Renal cortical epithelial cell (primary cell): ENCODE results near the gene FYCO1. TPM values are rescaled to one million over a fixed set of nuclear protein-coding genes. Genes with fewer than 3 reads are reported as not detected.

Experiments used
- DNase-seq: peaks from one replicate; pipeline ENCODE4 v3.0.0-alpha.2; 2011; ENCODE audit warnings: low read depth
- total RNA-seq: library from RNA; depleted of rRNA; stranded (reverse); fragments of >200 nt; gene quantifications from 2 replicates; pipeline ENCODE4 v1.2.3, GENCODE V29; 2014

The FYCO1 gene
- total RNA-seq, 1 donor from 2014 or later: 46.2 TPM

- no peak for DNase-seq
Measured at GRCh38 chr3:45965253-45965652, 30.4 kb downstream of the FYCO1 start.

- no peak for DNase-seq
Measured at GRCh38 chr3:45964139-45964538, 31.5 kb downstream of the FYCO1 start.

DNA sequence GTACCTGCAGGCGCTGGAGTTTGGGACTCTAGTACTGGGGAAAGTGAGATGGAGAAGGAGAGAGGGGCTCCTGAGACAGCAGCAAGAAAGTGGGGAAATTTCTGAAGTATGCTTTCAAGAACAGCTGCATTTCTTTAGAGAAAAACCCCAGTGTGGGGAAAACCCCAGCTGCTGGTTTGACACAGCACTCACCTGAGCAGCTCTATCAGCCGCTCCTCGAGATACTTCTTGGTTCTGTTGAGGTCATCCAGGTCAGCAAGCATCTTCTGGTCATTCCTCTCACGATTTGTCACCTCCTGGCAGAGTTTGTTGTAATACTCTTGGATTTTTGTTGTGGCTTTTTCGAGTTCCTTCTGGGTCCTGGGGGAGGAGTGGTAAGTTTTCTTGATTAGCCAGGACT is 33.6 kb downstream of the FYCO1 start:
- no peak for DNase-seq

DNA sequence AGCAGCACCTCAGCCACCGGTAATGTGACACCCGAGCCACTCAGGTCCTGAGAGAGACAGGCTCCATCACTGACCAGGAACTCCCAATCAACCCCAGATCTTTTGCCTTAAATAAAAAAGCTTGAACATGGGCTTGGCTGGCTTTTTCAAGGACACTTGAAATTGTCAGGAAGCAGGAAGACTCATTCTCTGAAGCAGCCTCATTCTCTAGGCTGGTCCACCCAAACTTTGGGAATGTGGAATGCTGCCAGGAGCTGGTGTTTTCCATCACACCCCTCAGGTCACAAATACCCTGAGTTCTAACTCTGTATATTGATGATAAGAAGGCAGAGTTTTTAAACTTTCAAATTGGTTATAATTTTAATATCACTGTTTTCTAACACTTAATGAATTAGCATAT is 35.3 kb downstream of the FYCO1 start:
- no peak for DNase-seq

- no peak for DNase-seq
Measured at GRCh38 chr3:45959201-45959600, 36.4 kb downstream of the FYCO1 start.

GRCh38 chr3:45958321-45958791 is 37.3 kb downstream of the FYCO1 start:
- no peak for DNase-seq

DNA sequence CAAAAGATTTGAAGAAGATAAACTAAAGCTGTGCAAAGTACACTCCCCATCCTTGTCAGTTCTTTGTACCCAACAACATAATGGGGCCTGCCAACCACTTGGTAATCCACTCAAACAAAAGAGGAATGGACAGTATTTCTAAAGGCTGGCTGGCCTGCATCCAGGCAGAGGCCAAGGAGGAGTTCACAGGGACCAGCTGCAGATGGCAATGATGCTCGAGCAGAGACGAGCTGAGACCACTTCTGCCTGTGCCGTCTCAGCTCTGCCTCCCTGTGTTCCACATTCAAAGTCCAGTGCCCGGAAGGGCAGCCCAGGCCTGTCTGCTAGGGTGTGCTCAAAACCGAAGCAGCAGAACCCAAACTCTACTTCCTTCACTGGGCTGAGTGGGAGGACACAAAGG is 38.0 kb downstream of the FYCO1 start:
- DNase-seq: no peak

GRCh38 chr3:45955706-45956105 is 39.9 kb downstream of the FYCO1 start:
- no peak for DNase-seq

DNA sequence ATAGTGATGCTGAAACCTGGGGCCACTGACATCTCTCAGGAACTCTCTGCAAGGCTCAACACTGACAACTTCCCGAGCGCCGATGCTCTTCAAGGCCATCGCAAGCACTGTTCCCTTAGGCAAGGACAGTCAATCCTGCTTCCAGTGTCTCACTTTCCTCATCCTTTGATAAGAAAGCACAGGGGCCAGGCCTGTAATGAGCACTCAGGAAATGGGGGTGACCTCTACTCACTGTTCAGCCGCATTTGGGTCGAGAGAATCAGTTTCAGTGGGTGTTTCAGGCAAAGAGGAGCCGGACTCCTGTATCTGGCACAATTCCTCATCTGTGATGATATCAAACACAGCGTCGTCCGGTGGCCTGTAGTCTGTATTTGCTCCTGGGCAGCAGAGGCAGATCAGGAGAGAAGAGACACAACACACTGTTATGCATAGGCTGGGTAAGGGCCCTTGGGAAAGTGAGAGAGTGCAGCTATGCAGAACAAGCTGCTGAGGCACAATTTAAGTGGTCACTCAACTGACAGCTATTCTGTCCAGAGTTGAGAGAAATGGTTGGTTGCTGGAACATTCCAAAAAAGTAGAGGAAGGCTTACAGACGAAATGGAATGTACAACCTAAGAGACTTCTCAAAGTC is 40.5 kb downstream of the FYCO1 start:
- DNase-seq: no peak

DNA sequence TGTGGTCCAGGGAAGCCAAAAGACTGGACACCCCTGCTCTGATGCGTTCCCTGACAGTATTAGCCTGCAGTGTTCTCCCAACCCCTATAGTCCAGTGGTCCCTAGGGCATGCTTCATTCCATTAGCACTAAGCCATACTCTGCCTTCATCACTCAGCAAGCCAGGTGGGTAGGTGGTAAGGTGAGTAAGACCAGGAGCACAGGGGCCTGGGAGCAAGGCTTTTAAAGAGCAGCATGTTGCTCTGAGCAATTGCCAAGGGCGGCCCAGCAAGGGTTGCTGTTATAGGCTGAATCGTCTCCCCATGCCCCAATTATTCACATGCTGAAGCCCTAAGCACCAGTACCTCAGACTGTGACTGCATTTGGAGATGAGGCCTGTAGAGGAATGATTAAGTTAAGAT is 41.3 kb downstream of the FYCO1 start:
- no peak for DNase-seq

DNA sequence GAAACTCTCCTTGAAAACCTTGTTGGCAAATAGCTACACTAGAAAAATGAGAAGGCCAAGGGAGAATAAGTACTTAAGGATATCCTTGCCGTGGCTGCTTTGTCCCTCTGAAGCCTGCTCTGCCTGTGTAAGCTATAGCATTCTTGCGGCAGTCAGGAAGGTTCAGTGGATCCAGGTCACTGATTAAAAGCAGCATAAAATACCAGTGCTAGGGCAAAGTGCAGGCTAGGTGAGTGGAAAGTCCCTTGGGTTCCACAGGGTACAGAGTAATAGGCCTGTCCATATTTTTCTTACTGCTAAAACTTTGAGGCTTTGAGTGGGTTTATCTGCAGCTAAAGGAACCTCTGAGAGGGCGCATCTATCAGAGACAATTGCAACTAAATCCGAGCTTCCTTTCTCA is 42.1 kb downstream of the FYCO1 start:
- peak; percentile 75 for DNase-seq

- DNase-seq: peak; percentile 63
Measured at GRCh38 chr3:45952456-45952855, 43.2 kb downstream of the FYCO1 start.

GRCh38 chr3:45951946-45952345 is 43.7 kb downstream of the FYCO1 start:
- DNase-seq: no peak

GRCh38 chr3:45950686-45951600 is 44.7 kb downstream of the FYCO1 start:
- no peak for DNase-seq

DNA sequence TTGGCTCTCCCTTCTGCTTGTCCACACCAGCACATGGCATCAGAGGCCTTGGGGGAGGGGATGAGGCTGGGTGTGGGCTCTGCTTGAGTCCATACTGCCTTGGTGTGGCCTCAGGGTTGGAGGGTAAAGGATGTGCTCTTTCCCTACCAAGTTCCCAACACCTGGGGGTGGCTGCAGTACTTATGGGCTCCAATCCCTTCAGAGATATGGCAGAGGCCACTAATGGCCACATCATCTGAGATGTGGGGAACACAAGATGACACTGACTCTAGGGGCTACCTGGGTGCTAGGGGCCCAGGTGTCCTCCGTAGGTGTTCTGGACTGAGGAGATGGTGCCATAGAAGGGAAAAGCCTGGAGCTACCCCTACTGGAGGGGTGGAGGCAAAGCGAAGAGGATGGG is 45.5 kb downstream of the FYCO1 start:
- DNase-seq: no peak

GRCh38 chr3:45949432-45949831 is 46.2 kb downstream of the FYCO1 start:
- no peak for DNase-seq

DNA sequence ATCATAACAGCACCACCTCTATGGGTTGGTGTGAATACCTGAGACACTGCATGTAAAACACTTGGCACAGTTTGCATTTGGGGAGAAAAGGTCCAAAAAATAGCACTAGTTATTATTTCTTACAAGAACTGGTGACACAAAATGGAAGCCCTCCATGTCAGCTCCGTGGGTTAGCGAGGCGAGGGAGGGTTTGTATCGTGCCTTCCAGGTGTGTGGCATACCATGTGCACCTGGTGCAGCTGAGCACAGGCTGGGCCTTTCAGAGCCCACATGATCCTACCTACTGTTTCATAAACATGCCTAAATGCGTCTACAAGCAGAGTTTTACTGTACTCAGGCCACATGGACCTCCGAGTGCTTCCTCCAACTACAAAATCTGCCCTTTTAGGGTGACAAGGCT is 46.7 kb downstream of the FYCO1 start:
- DNase-seq: no peak

DNA sequence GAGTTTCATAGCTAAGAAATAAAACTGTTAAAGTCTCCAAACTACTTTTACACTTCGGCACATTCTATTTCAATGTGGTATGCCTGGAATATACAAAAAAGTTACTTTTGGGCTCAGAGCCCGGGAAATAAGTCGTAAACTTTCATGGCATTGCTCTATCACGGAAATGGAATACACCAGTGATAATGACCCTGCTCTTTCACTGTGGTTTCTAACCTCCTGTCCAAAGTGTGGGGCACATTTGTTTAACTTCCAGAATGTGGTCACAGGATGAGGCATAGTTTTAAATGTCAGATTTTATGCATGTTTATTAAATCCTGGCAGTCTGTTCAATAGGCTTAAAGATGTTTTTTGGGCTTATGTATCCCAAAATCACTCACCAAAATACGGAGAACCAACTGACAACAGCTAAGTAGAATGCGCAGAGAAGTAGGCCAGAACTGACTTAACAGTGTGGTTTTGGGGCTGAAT is 47.3 kb downstream of the FYCO1 start:
- no peak for DNase-seq

DNA sequence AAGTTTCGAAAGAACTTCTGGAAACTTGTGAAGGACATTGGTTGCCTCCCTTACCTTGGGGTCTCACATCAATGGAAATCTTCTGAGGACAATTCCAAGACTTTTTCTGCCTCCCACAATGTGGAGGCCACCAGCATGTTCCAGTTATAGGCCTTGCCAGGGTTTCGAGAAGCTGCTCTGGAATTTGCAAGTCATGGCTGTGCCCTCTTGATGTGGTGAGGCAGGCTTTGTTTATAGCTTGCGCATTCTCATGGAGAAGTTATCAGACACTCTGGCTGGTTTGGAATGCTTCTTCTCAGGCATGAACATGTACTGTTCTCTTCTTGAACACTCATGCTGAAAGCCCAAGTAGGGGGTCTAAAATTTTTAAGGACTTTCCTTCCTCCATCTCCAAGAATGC is 48.3 kb downstream of the FYCO1 start:
- no peak for DNase-seq

DNA sequence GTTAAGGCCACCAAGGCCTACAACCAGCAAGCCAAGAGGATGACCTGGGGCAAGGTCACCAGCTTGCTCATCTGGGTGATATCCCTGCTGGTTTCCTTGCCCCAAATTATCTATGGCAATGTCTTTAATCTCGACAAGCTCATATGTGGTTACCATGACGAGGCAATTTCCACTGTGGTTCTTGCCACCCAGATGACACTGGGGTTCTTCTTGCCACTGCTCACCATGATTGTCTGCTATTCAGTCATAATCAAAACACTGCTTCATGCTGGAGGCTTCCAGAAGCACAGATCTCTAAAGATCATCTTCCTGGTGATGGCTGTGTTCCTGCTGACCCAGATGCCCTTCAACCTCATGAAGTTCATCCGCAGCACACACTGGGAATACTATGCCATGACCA is 48.7 kb downstream of the FYCO1 start:
- no peak for DNase-seq

DNA sequence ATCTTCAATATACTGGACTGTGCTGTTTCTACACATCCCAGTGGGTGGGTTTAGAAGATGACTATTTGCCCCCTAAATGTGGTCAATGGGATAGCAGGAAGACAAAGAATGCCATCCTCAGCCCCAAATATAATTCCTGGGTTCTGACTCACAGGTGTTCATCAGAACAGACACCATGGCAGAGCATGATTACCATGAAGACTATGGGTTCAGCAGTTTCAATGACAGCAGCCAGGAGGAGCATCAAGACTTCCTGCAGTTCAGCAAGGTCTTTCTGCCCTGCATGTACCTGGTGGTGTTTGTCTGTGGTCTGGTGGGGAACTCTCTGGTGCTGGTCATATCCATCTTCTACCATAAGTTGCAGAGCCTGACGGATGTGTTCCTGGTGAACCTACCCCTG is 49.3 kb downstream of the FYCO1 start:
- DNase-seq: no peak

DNA sequence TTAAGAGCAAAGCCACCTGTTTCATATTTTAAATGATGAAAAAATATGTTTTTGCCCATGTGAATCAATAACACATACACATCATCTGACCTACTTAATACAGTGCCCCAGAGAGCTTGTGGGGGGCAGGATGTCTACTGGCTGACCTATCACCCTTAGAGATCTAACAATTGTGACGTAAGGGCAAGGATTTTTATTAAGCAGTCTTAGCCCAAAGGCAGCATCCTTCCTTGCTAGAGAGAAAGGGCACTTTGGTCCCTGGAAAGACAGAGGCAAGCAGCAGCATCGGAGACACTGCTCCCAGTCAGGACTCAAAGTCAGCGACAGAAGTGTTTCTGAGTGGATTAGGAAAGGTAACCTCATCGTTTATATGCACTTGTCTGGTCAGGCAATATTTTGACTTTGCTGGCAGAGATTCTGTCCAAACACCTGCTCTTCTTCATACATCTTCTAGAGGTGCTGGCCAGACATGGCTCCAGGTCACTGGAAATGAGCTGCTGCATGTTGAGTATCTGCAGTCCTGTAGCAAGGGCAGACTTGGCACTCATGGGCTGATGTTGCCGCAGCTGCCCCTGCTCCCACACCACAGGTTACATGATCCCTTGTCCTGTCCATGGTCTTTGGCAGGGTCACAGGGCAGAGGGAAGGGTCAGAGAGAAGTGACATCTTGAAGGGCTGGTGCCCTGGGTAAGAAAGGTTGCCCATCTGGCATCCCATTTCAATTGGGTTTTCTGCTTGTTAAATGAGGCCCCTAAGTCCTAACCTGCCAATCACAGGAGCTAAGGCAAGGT is 50.6 kb downstream of the FYCO1 start:
- DNase-seq: no peak
